ENCODE results near the gene GJC2. TPM values are rescaled to one million over a fixed set of nuclear protein-coding genes. Genes with fewer than 3 reads are reported as not detected.
A peak's percentile ranks its signal among the peaks of the same experiment; 100 is the strongest.

The GJC2 gene
- total RNA-seq, 4 donors from 2014 or later, result 0.20 to 7.1 (median 1.4) TPM

GRCh38 chr1:228207381-228207810 lies 57.7 kb downstream of the GJC2 start:
- H3K27me3 ChIP-seq, result peaks cover 20% of the 10 kb centered on the region
- in situ Hi-C loops (cut with MboI; ENCODE audit: low pct_ligation_motif_present in 1 of 4, low pct_unique_long_range_greater_than_20kb in 1 of 4, low sequenced_read_pairs in 3 of 4) (no loop called here), intact Hi-C loops (cut with DNase I; ENCODE audit: low total_unique reads) (no loop called here)
- H3K36me3 ChIP-seq, result no peaks in the 10 kb centered on the region
- no peak for TF ChIP-seq CTCF (IDR thresholded peaks at IDR 0.05)
- TF ChIP-seq POLR2AphosphoS5 (IDR thresholded peaks at IDR 0.05), result no peak
- TF ChIP-seq POLR2A (IDR thresholded peaks at IDR 0.05), result no peak
- no peak for TF ChIP-seq EP300 (IDR thresholded peaks at IDR 0.05; ENCODE audit: low read depth)
- no peak overlapping the region for H3K27ac ChIP-seq
- no peaks in the 10 kb centered on the region for H3K9me3 ChIP-seq
- DNase-seq, result no peak
- 78% methylated on average over 7 of the region's 8 CpGs; no CpG with 5 or more reads in 1 of the 2 donors for WGBS, 2 donors (ENCODE audit: low coverage in 1 of 2)
- no peak overlapping the region for H3K4me3 ChIP-seq
- peaks cover 0 to under 1% (median 0%) of the 10 kb centered on the region in 4 donors for H3K4me1 ChIP-seq

DNA sequence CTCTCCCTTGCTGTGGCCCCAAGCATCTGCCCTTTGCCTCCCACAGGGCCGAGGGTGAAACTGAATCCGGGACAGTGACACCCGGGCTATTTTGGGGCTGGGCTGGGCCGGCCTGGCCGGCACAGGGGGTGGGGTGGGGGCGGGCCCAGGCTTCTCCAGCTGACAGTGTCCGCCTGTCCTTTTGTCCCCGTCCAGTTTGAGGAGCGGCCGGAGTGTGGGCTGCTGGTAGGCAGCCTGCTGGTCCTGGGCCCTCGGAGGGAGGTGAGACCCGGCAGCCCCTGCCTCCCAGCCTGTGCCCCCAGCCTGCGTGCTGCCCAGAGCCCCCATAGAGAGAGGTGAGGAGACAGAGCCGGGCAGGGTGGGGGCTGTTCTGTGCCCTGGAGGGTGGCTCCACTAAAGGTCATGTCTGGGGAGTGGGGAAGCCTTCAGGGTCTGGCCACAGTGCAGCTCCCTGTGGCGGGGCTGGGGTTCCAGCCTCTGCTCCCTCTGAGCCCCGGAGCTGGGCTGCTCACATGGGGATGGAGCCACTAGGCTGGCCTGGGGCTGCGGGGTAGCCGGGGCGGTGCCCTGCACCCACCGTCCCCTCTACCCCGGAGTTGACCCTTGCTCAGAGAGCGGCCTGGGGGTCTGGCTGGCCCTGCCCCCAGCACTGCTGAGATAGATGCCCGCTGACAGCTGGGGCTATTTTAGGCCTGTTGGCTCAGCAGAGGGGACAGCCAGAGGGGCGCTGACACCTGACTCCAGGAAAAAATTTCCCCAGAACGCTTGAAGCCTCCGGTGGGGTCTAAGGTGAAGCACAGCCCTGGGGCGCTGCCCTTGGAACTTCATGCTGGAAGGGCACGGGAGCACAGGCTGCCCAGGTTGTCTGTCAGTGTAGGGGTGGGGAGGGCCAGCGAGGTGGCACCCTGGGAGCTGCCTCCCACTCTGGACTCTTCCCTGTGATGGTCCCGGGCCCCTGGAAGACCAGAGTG lies 58.4 kb downstream of the GJC2 start, which contains the start of gene OBSCN:
TSS of gene OBSCN (plus strand) at position 194 of the 971 bp plus-strand sequence. CDS start 3,740 bp downstream, outside the sequence.
- Histone ChIP-seq H3K4me1 (peaks cover 0 to 8% (median 6%) of the 10 kb centered on the region in 4 donors), H3K27me3 (peaks cover 23% of the 10 kb centered on the region), H3K9me3 (no peaks in the 10 kb centered on the region), H3K27ac (peak within 1 kb of the TSS in 1 of 4 donors; percentile 1), H3K36me3 (no peaks in the 10 kb centered on the region), H3K4me3 (peak within 1 kb of the TSS in 2 of 4 donors; percentile 4 to 16)
- intact Hi-C loops (cut with DNase I; ENCODE audit: low total_unique reads), result no loop called here
- DNase-seq, result no peak
- in situ Hi-C loops (cut with MboI; ENCODE audit: low pct_ligation_motif_present in 1 of 4, low pct_unique_long_range_greater_than_20kb in 1 of 4, low sequenced_read_pairs in 3 of 4), result no loop called here
- TF ChIP-seq POLR2AphosphoS5 (IDR thresholded peaks at IDR 0.05) (no peak), POLR2A (IDR thresholded peaks at IDR 0.05) (no peak), EP300 (IDR thresholded peaks at IDR 0.05; ENCODE audit: low read depth) (no peak), CTCF (IDR thresholded peaks at IDR 0.05) (no peak)
- WGBS, 2 donors (ENCODE audit: low coverage in 1 of 2), result 34% methylated on average over 22 of the region's 30 CpGs; no CpG with 5 or more reads in 1 of the 2 donors

GRCh38 chr1:228208831-228209551 lies 59.3 kb downstream of the GJC2 start:
- H3K4me1 ChIP-seq, result peaks cover 0 to 15% (median 10%) of the 10 kb centered on the region in 4 donors
- no peak for TF ChIP-seq EP300 (IDR thresholded peaks at IDR 0.05; ENCODE audit: low read depth)
- 71% methylated on average over 14 of the region's 19 CpGs; no CpG with 5 or more reads in 1 of the 2 donors for WGBS, 2 donors (ENCODE audit: low coverage in 1 of 2)
- H3K27ac ChIP-seq, result peak overlapping the region in 1 of 4 donors; percentile 1
- DNase-seq, result no peak
- H3K4me3 ChIP-seq, result no peak overlapping the region
- intact Hi-C loops (cut with DNase I; ENCODE audit: low total_unique reads) (no loop called here), in situ Hi-C loops (cut with MboI; ENCODE audit: low pct_ligation_motif_present in 1 of 4, low pct_unique_long_range_greater_than_20kb in 1 of 4, low sequenced_read_pairs in 3 of 4) (no loop called here)
- no peaks in the 10 kb centered on the region for H3K9me3 ChIP-seq
- peaks cover 23% of the 10 kb centered on the region for H3K27me3 ChIP-seq
- H3K36me3 ChIP-seq, result no peaks in the 10 kb centered on the region

Small RNAs within 50 kb of the gene (small RNA-seq; reads per million reads assigned to genes)
- 0 reads per million in 4 donors for gene AL359510.1

Other genes starting within 250 kb of the GJC2 start
- 1 to 10 TPM; 1.2 to 4.0 (median 1.8) TPM for gene WNT9A, start 202.0 kb upstream of the GJC2 start, total RNA-seq
- not detected for gene WNT3A, start 142.9 kb upstream of the GJC2 start, total RNA-seq
- 100 to 1,000 TPM; 303 to 452 (median 375) TPM for gene ARF1, start 67.2 kb upstream of the GJC2 start, total RNA-seq
- gene C1orf35, start 46.6 kb upstream of the GJC2 start, total RNA-seq, result 10 to 100 TPM; 11.6 to 17.1 (median 15.7) TPM
- gene MRPL55, start 40.6 kb upstream of the GJC2 start, total RNA-seq, result 10 to 100 TPM; 47.1 to 95.5 (median 77.1) TPM
- 100 to 1,000 TPM; 183 to 573 (median 382) TPM for gene GUK1, start 9.7 kb upstream of the GJC2 start, total RNA-seq
- 10 to 100 TPM in 3 of 4 donors, 1 to 10 TPM in 1; 7.5 to 13.5 (median 10.4) TPM for gene IBA57, start 15.9 kb downstream of the GJC2 start, total RNA-seq
- 10 to 100 TPM; 11.9 to 21.7 (median 15.8) TPM for gene OBSCN, start 58.1 kb downstream of the GJC2 start, total RNA-seq